ENCODE data around the gene AP2B1.

The AP2B1 gene

DNA sequence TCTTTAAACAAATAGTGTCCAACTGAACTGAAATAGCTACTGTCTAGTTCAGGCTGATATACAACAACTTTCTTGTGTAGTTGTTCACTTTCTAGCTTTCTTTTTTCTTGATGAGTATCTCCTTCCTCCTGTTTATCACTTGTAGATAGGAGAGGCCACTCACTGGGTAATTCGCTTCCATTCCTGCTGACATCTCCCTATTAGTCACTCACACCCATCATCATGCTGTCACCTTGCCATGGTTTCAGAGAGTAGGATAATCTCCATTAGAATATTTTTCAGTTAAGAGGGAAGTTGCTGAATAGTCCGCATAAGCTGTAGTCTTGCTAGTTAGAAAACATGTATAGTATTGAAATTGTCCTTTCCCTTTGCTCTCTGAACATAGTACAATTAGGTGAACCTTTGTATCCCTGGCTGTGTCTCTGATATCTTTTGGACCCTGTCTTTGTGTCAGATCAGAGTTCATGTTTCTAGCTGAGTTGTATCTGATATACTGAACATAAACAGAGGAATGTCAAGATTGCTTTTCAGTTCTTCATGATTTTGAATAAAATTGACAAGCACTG, 79.9 kb downstream of the AP2B1 start:
- no peak for TF ChIP-seq ZNF76 (tag by site-specific recombination; IDR thresholded peaks at IDR 0.05; ENCODE audit: borderline replicate concordance, low read depth)
- no peak for TF ChIP-seq ZNF571 (tag by site-specific recombination; IDR thresholded peaks at IDR 0.05)
- TF ChIP-seq, protein P1, sequence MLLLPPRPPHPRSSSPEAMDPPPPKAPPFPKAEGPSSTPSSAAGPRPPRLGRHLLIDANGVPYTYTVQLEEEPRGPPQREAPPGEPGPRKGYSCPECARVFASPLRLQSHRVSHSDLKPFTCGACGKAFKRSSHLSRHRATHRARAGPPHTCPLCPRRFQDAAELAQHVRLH (tag by site-specific recombination; IDR thresholded peaks at IDR 0.05), result no peak
- no peak for TF ChIP-seq ZNF121 (tag by site-specific recombination; IDR thresholded peaks at IDR 0.05)
- no peak for TF ChIP-seq ZNF140 (tag by site-specific recombination; IDR thresholded peaks at IDR 0.05)
- 0 out of 2 replicates have a peak, but pooled peaks have one; percentile 30 for TF ChIP-seq PRDM1 (tag by site-specific recombination; IDR thresholded peaks at IDR 0.05)
- no peak for TF ChIP-seq ZNF777 (tag by site-specific recombination; IDR thresholded peaks at IDR 0.05; ENCODE audit: borderline replicate concordance)
- TF ChIP-seq, protein P2, sequence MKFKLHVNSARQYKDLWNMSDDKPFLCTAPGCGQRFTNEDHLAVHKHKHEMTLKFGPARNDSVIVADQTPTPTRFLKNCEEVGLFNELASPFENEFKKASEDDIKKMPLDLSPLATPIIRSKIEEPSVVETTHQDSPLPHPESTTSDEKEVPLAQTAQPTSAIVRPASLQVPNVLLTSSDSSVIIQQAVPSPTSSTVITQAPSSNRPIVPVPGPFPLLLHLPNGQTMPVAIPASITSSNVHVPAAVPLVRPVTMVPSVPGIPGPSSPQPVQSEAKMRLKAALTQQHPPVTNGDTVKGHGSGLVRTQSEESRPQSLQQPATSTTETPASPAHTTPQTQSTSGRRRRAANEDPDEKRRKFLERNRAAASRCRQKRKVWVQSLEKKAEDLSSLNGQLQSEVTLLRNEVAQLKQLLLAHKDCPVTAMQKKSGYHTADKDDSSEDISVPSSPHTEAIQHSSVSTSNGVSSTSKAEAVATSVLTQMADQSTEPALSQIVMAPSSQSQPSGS (tag by site-specific recombination; IDR thresholded peaks at IDR 0.05; ENCODE audit: low read depth), result no peak
- Histone ChIP-seq H3K4me3 (ENCODE audit: low read depth, low read length) (no peak overlapping the region), H3K4me1 (ENCODE audit: control insufficient read depth, insufficient read depth, low read length) (no peaks in the 10 kb centered on the region), H3K9me3 (ENCODE audit: control insufficient read depth, insufficient read depth, low read depth, low read length) (no peaks in the 10 kb centered on the region), H3K36me3 (ENCODE audit: control insufficient read depth in 2 of 2, insufficient read depth in 1 of 2, low read length in 2 of 2) (peaks cover 16 to 79% of the 10 kb centered on the region in 2 experiments), H3K27ac (ENCODE audit: extremely low read depth, low read depth, low read length) (no peak overlapping the region)
- ChIA-PET CTCF (interaction anchor here (0.6 to 0.9 kb wide), 3 partner anchors 54 to 80 kb away, joined by 3 read pairs; no protein-coding TSS in a partner anchor), POLR2A (no interaction called here)

DNA sequence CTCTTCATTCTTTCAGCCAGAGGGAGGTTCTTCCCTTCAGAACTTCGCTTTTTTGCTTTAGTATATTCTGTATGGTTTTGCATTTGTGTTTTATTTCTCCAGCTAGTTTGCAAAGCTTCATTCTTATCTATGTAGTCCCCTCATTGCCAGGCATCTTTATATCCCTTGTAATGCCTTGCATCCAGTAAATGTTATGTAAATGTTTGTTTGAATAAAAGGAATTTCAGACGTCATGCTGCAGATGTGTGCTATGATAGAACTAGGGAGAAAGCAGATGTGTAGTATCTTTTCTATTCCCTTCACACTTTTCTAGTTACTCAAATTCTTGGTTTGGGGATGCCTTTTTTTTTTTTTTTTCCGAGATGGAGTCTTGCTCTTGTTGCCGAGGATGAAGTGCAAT, 81.7 kb downstream of the AP2B1 start:
- H3K4me3 ChIP-seq (ENCODE audit: low read depth, low read length), result no peak overlapping the region
- no peak overlapping the region for H3K27ac ChIP-seq (ENCODE audit: extremely low read depth, low read depth, low read length)
- no peaks in the 10 kb centered on the region for H3K4me1 ChIP-seq (ENCODE audit: control insufficient read depth, insufficient read depth, low read length)
- H3K9me3 ChIP-seq (ENCODE audit: control insufficient read depth, insufficient read depth, low read depth, low read length), result no peaks in the 10 kb centered on the region
- H3K36me3 ChIP-seq (ENCODE audit: control insufficient read depth in 2 of 2, insufficient read depth in 1 of 2, low read length in 2 of 2), result peaks cover 23 to 71% of the 10 kb centered on the region in 2 experiments
- POLR2A ChIA-PET, result no interaction called here
- TF ChIP-seq, protein P3, sequence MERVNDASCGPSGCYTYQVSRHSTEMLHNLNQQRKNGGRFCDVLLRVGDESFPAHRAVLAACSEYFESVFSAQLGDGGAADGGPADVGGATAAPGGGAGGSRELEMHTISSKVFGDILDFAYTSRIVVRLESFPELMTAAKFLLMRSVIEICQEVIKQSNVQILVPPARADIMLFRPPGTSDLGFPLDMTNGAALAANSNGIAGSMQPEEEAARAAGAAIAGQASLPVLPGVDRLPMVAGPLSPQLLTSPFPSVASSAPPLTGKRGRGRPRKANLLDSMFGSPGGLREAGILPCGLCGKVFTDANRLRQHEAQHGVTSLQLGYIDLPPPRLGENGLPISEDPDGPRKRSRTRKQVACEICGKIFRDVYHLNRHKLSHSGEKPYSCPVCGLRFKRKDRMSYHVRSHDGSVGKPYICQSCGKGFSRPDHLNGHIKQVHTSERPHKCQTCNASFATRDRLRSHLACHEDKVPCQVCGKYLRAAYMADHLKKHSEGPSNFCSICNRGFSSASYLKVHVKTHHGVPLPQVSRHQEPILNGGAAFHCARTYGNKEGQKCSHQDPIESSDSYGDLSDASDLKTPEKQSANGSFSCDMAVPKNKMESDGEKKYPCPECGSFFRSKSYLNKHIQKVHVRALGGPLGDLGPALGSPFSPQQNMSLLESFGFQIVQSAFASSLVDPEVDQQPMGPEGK (tag by site-specific recombination; IDR thresholded peaks at IDR 0.05), result no peak
- TF ChIP-seq ZNF785 (tag by site-specific recombination; IDR thresholded peaks at IDR 0.05) (no peak), ZNF529 (tag by site-specific recombination; IDR thresholded peaks at IDR 0.05; ENCODE audit: insufficient replicate concordance) (no peak), ZBTB20 (tag by site-specific recombination; IDR thresholded peaks at IDR 0.05) (no peak), ZBTB48 (tag by site-specific recombination; IDR thresholded peaks at IDR 0.05) (no peak), KLF7 (tag by site-specific recombination; IDR thresholded peaks at IDR 0.05; ENCODE audit: borderline replicate concordance) (no peak), ZNF610 (tag by site-specific recombination; IDR thresholded peaks at IDR 0.05; ENCODE audit: borderline replicate concordance) (no peak), ZEB2 (tag by site-specific recombination; IDR thresholded peaks at IDR 0.05) (no peak), ZNF175 (tag by site-specific recombination; IDR thresholded peaks at IDR 0.05) (no peak), ZNF248 (tag by site-specific recombination; IDR thresholded peaks at IDR 0.05) (no peak), ZXDB (tag by site-specific recombination; IDR thresholded peaks at IDR 0.05) (no peak)
- TF ChIP-seq, protein P4, sequence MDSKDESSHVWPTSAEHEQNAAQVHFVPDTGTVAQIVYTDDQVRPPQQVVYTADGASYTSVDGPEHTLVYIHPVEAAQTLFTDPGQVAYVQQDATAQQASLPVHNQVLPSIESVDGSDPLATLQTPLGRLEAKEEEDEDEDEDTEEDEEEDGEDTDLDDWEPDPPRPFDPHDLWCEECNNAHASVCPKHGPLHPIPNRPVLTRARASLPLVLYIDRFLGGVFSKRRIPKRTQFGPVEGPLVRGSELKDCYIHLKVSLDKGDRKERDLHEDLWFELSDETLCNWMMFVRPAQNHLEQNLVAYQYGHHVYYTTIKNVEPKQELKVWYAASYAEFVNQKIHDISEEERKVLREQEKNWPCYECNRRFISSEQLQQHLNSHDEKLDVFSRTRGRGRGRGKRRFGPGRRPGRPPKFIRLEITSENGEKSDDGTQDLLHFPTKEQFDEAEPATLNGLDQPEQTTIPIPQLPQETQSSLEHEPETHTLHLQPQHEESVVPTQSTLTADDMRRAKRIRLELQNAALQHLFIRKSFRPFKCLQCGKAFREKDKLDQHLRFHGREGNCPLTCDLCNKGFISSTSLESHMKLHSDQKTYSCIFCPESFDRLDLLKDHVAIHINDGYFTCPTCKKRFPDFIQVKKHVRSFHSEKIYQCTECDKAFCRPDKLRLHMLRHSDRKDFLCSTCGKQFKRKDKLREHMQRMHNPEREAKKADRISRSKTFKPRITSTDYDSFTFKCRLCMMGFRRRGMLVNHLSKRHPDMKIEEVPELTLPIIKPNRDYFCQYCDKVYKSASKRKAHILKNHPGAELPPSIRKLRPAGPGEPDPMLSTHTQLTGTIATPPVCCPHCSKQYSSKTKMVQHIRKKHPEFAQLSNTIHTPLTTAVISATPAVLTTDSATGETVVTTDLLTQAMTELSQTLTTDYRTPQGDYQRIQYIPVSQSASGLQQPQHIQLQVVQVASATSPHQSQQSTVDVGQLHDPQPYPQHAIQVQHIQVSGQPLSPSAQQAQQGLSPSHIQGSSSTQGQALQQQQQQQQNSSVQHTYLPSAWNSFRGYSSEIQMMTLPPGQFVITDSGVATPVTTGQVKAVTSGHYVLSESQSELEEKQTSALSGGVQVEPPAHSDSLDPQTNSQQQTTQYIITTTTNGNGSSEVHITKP (tag by site-specific recombination; IDR thresholded peaks at IDR 0.05), result no peak
- CTCF ChIA-PET, result interaction anchor here (2.5 kb wide), 1 partner anchor 79 kb away, joined by 7 read pairs; no protein-coding TSS in a partner anchor
